NT2/D1 (cell line): ENCODE measurements around the gene ATP8B1.

Experiments
- DNase-seq: peaks from one replicate; pipeline ENCODE4 v3.0.0-alpha.2; 2011; ENCODE audit warnings: low read depth, low spot score
- H3K27me3 ChIP-seq: 2 replicates; pipeline ENCODE4 v1.6.0; 2011; ENCODE audit warnings: mild to moderate bottlenecking; ENCODE audit not compliant: insufficient read length, insufficient read depth
- H3K36me3 ChIP-seq: 2 replicates; pipeline ENCODE4 v1.6.1; 2011; ENCODE audit warnings: mild to moderate bottlenecking, low read length, mixed read lengths; ENCODE audit not compliant: insufficient read depth, insufficient read length
- H3K4me1 ChIP-seq: 2 replicates; pipeline ENCODE4 v1.5.1; 2011; ENCODE audit not compliant: insufficient read depth, insufficient read length
- H3K4me3 ChIP-seq: 2 replicates; pipeline ENCODE4 v1.5.1; 2011; ENCODE audit warnings: low read depth; ENCODE audit not compliant: insufficient read length
- H3K9ac ChIP-seq: 2 replicates; pipeline ENCODE4 v1.6.0; 2011; ENCODE audit warnings: low read depth; ENCODE audit not compliant: insufficient read length
- H3K9me3 ChIP-seq: 2 replicates; pipeline ENCODE4 v1.5.1; 2011; ENCODE audit warnings: mild to moderate bottlenecking, low read length; ENCODE audit not compliant: insufficient read depth
- SUZ12 ChIP-seq: IDR thresholded peaks from 2 replicates; pipeline ENCODE4 v1.6.1; 2011; ENCODE audit not compliant: insufficient read length, insufficient read depth; ENCODE audit errors: extremely low read depth
- YY1 ChIP-seq: IDR thresholded peaks from 2 replicates; pipeline ENCODE4 v1.6.1; 2011; ENCODE audit not compliant: insufficient read length, insufficient read depth
- ZNF274 ChIP-seq: IDR thresholded peaks from 2 replicates; pipeline ENCODE4 v1.6.1; 2011; ENCODE audit warnings: mild to moderate bottlenecking, low read depth, low read length

Gene ATP8B1

GRCh38 chr18:57755473-57756067, 47.5 kb downstream of the ATP8B1 start:
- DNase-seq, result no peak
- no peaks in the 10 kb centered on the region for H3K9me3 ChIP-seq
- no peaks in the 10 kb centered on the region for H3K4me1 ChIP-seq
- no peak overlapping the region for H3K4me3 ChIP-seq
- no peak overlapping the region for H3K9ac ChIP-seq
- H3K36me3 ChIP-seq, result no peaks in the 10 kb centered on the region
- TF ChIP-seq YY1, result no peak
- no peak for TF ChIP-seq SUZ12
- TF ChIP-seq ZNF274, result no peak
- no peaks in the 10 kb centered on the region for H3K27me3 ChIP-seq

GRCh38 chr18:57754577-57755338, 48.4 kb downstream of the ATP8B1 start:
- Histone ChIP-seq H3K27me3 (no peaks in the 10 kb centered on the region), H3K4me1 (no peaks in the 10 kb centered on the region), H3K4me3 (no peak overlapping the region), H3K9ac (no peak overlapping the region), H3K36me3 (no peaks in the 10 kb centered on the region), H3K9me3 (no peaks in the 10 kb centered on the region)
- no peak for TF ChIP-seq SUZ12
- TF ChIP-seq ZNF274, result no peak
- TF ChIP-seq YY1, result no peak
- DNase-seq, result no peak

GRCh38 chr18:57753063-57753462, 50.1 kb downstream of the ATP8B1 start:
- DNase-seq, result no peak

GRCh38 chr18:57749604-57749970, 53.5 kb downstream of the ATP8B1 start:
- H3K4me3 ChIP-seq, result no peak overlapping the region
- H3K36me3 ChIP-seq, result no peaks in the 10 kb centered on the region
- H3K9ac ChIP-seq, result no peak overlapping the region
- no peak for DNase-seq
- no peaks in the 10 kb centered on the region for H3K9me3 ChIP-seq
- no peaks in the 10 kb centered on the region for H3K4me1 ChIP-seq
- H3K27me3 ChIP-seq, result no peaks in the 10 kb centered on the region
- TF ChIP-seq ZNF274 (no peak), YY1 (no peak), SUZ12 (no peak)

More at GRCh38 chr18:57753063-57753462, 50.1 kb downstream of the ATP8B1 start:
- Histone ChIP-seq H3K9me3 (no peaks in the 10 kb centered on the region), H3K4me3 (no peak overlapping the region), H3K9ac (no peak overlapping the region), H3K27me3 (no peaks in the 10 kb centered on the region), H3K36me3 (no peaks in the 10 kb centered on the region), H3K4me1 (no peaks in the 10 kb centered on the region)
- TF ChIP-seq YY1, result no peak
- no peak for TF ChIP-seq SUZ12
- no peak for TF ChIP-seq ZNF274

- Histone ChIP-seq H3K9ac (no peak overlapping the region), H3K36me3 (no peaks in the 10 kb centered on the region), H3K9me3 (no peaks in the 10 kb centered on the region), H3K4me3 (no peak overlapping the region), H3K27me3 (no peaks in the 10 kb centered on the region), H3K4me1 (no peaks in the 10 kb centered on the region)
- DNase-seq, result no peak
- TF ChIP-seq YY1 (no peak), ZNF274 (no peak), SUZ12 (no peak)
Measured at GRCh38 chr18:57748770-57749603, 54.1 kb downstream of the ATP8B1 start.

GRCh38 chr18:57747809-57748680, 55.1 kb downstream of the ATP8B1 start:
- Histone ChIP-seq H3K9me3 (no peaks in the 10 kb centered on the region), H3K27me3 (no peaks in the 10 kb centered on the region), H3K4me1 (no peaks in the 10 kb centered on the region), H3K9ac (no peak overlapping the region), H3K4me3 (no peak overlapping the region), H3K36me3 (no peaks in the 10 kb centered on the region)
- TF ChIP-seq YY1 (no peak), ZNF274 (no peak), SUZ12 (no peak)
- peak; percentile 22 for DNase-seq
